Measurements from ENCODE around the gene TAL1. TPM values are rescaled to one million over a fixed set of nuclear protein-coding genes. Genes with fewer than 3 reads are reported as not detected.

The TAL1 gene
- total RNA-seq, 1 donor from 2014 or later: 0.21 TPM

DNA sequence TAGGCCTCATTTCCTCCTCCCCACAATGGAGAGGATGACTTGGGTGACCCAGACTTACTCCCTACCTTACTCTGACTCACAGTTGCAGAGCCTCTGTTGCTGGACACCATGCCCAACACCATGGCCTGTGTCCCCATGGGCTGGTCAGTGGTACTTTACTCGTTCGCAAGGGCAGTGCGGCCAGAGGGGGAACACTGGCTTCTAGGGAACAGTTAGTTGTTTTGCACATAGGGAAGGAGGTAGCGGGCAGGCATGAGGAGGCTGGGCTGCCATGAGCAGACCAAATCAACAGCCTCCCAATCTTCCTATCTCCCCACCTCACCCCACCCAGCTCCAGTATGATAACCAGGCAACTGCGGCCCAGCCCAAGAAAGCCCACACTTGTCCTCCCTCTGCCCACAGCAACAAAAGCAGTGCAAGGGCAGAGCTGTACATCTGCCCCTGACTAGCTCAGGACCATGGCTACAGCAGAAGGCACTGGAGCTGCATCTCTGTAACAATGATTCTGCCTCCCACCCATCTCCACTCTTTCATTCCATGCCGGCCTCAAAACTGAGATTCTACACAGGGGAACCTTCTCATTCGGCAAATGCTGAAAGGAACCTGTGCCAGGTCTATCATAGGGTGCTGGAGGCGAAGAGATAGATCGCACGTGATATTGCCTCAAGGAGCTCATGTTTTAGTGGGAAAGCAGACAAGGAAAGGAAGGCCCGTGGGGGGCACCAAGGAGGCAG, 18.6 kb downstream of the TAL1 start:
- no peak for DNase-seq (ENCODE audit: low read depth, low spot score)
- TF ChIP-seq CTCF (conservative IDR thresholded peaks at IDR 0.05): no peak
- Mint-ChIP-seq H3K9me3 (no peaks in the 10 kb centered on the region), H3K4me1 (peaks cover 11% of the 10 kb centered on the region), H3K27me3 (ENCODE audit: low read depth) (peaks cover 24% of the 10 kb centered on the region), H3K4me3 (no peak overlapping the region), H3K27ac (ENCODE audit: unreplicated experiment) (no peak overlapping the region), H3K36me3 (ENCODE audit: low read depth) (no peaks in the 10 kb centered on the region)

DNA sequence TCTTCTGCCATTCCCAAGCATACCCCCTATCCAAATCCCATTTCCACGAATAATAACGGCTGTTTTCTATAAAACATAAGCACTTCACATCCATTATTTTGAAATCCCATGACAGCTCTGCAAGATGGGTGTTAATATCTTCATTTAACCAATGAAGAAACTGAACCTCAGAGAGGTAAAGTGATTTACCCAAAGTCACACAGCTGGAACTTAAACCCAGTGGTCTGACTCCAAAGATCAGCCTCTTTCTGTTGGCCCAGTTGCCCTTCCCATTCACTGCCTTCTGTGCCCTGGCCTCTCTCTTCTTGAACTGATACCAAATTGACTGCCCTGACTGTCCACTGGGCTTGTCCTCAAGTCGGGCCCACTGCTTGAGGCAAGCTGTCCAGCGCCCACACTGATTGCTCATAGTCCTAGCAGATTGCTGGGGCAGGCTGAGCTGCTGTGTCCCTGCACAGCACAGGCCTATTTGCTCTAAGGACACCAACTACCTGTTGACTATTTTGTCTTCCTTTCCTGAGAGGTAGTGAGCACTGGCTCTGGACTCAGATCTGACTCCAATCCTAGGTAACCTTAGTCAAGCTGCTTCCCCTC, 19.3 kb downstream of the TAL1 start:
- DNase-seq (ENCODE audit: low read depth, low spot score): no peak
- Mint-ChIP-seq H3K9me3 (no peaks in the 10 kb centered on the region), H3K36me3 (ENCODE audit: low read depth) (no peaks in the 10 kb centered on the region), H3K4me3 (no peak overlapping the region), H3K4me1 (peaks cover 17% of the 10 kb centered on the region), H3K27ac (ENCODE audit: unreplicated experiment) (no peak overlapping the region), H3K27me3 (ENCODE audit: low read depth) (peaks cover 30% of the 10 kb centered on the region)
- TF ChIP-seq CTCF (conservative IDR thresholded peaks at IDR 0.05): no peak

- H3K27ac Mint-ChIP-seq (ENCODE audit: unreplicated experiment): peak overlapping the region; percentile 50
- H3K4me1 Mint-ChIP-seq: peaks cover 18% of the 10 kb centered on the region
- H3K4me3 Mint-ChIP-seq: no peak overlapping the region
- no peaks in the 10 kb centered on the region for H3K36me3 Mint-ChIP-seq (ENCODE audit: low read depth)
- no peaks in the 10 kb centered on the region for H3K9me3 Mint-ChIP-seq
- no peak for TF ChIP-seq CTCF (conservative IDR thresholded peaks at IDR 0.05)
- no peak for DNase-seq (ENCODE audit: low read depth, low spot score)
- peaks cover 34% of the 10 kb centered on the region for H3K27me3 Mint-ChIP-seq (ENCODE audit: low read depth)
These were observed 20.2 kb downstream of the TAL1 start for GRCh38 chr1:47211796-47212269.

DNA sequence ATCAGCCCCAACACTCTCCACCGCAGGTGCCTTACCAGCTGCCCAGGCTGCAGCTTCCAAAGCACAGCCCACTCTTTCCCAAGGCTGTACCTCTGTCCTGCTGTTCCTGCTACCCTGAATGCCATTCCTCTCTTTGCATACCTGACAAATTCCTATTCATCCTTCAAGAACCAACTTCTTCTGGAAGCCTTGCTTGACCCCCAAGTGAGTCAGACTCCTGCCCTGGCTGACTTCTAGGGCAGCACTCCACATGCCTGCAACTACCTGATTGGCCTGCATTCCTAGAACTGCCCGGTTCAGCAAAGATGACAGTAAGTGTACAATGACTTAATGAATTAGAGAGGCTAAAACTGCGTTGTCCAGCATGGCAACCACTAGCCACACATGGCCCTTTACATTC, 21.4 kb downstream of the TAL1 start:
- H3K9me3 Mint-ChIP-seq: no peaks in the 10 kb centered on the region
- H3K4me3 Mint-ChIP-seq: no peak overlapping the region
- H3K4me1 Mint-ChIP-seq: peaks cover 18% of the 10 kb centered on the region
- no peak for DNase-seq (ENCODE audit: low read depth, low spot score)
- H3K36me3 Mint-ChIP-seq (ENCODE audit: low read depth): no peaks in the 10 kb centered on the region
- TF ChIP-seq CTCF (conservative IDR thresholded peaks at IDR 0.05): no peak
- peak overlapping the region; percentile 74 for H3K27ac Mint-ChIP-seq (ENCODE audit: unreplicated experiment)
- H3K27me3 Mint-ChIP-seq (ENCODE audit: low read depth): peaks cover 43% of the 10 kb centered on the region

DNA sequence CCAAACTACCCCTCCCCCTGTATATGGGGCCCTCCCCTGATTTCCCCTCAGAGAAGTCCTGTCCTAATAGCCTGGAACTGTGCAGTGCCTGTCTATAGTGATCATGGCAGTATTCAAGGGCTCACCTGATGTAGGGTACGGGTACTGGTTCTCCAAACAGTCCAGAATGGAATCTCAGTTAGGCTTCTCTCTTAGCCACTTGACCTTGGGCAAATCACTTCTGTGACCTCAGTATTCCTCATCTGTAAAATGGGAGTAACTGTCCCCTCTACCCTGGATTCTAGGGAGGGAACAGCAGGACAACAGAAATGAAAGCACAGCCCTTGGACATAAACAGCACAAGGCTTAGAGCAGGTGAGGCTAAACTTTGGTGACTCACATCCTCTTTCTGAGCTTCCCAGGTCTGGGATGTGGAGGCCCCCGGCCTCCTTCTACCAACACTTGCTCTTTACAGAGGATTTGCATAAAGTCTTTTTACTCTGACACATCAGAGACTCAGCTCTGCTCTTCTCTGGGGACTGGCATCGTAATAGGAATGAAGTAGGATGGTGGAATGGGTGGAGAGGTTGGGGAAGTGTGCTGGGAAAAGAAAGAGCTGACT, 22.2 kb downstream of the TAL1 start:
- peaks cover 18% of the 10 kb centered on the region for H3K4me1 Mint-ChIP-seq
- H3K4me3 Mint-ChIP-seq: no peak overlapping the region
- no peak overlapping the region for H3K27ac Mint-ChIP-seq (ENCODE audit: unreplicated experiment)
- no peaks in the 10 kb centered on the region for H3K36me3 Mint-ChIP-seq (ENCODE audit: low read depth)
- peaks cover 49% of the 10 kb centered on the region for H3K27me3 Mint-ChIP-seq (ENCODE audit: low read depth)
- DNase-seq (ENCODE audit: low read depth, low spot score): no peak
- TF ChIP-seq CTCF (conservative IDR thresholded peaks at IDR 0.05): no peak
- H3K9me3 Mint-ChIP-seq: no peaks in the 10 kb centered on the region

Data from neural crest cell (in vitro differentiated cells).